Measurements from ENCODE around the gene NMT1.

The NMT1 gene

DNA sequence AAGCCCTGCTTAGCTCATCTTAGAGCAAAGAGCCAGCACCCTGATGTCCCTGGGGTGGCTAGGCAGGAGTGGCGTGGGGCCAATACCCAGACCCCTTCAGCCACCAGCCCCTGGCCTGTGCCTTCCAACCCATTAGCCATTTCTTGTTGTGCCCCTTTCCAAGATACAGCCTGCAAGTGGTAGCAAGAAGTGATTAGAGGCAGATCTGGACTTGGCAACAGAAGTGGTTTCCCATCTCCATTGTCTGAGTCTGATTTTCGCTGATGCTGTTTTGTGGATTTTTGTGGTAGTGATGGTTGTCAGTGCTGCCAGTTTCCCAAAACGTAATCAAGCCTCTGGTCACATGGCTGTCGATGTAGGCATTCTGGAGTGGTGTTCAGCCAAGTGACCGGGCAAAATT is 45.5 kb downstream of the NMT1 start:
- Histone ChIP-seq H3K36me3 (ENCODE audit: insufficient read depth, low read length) (peaks cover 77% of the 10 kb centered on the region), H3K4me3 (ENCODE audit: low read length) (no peak overlapping the region), H3K9me3 (ENCODE audit: insufficient read depth, low read depth, low read length) (no peaks in the 10 kb centered on the region), H3K9ac (ENCODE audit: low read depth, low read length) (no peak overlapping the region), H3K27me3 (ENCODE audit: insufficient read depth, low read length) (no peaks in the 10 kb centered on the region), H3K27ac (ENCODE audit: low read depth, low read length) (no peak overlapping the region), H3K4me1 (ENCODE audit: insufficient read depth, low read length) (no peaks in the 10 kb centered on the region)
- WGBS, result 92% methylated on average over 5 of the region's 5 CpGs

DNA sequence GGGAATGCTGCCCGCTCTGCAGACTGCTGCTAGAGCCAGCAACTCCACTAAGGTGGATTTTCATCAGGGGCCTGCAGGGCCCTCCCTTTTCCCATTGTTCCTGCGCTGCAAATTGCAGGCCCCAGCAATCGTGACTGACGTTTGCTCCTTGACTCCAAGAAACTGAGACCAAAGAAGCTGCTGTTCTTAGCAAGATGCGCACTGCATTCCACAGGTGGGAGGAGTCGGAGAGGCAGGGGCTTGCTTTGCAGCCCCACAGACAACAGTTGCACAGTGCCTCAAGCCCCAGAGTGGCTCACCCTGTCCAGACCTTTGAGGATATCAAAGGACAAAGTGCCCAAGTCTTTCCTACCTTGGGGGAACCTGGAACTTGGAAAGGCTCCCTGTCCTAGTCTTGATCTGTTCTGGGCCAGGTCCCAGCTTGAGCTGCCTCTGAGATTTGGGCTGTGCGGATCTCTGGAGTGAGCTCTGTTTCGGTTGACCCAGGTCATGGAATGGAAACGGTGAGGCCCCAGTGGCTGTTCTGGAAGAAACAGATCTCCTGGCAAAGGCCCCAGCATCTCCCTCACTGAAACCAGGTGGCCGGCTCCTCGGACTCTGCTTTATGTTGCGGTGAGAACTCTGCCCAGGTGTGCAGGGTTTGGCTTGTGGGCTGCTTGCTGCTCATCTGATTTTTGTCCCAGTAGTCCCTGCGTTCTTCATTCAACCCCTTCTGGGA is 46.3 kb downstream of the NMT1 start:
- 95% methylated on average over 13 of the region's 13 CpGs for WGBS
- Histone ChIP-seq H3K27ac (ENCODE audit: low read depth, low read length) (no peak overlapping the region), H3K9ac (ENCODE audit: low read depth, low read length) (no peak overlapping the region), H3K4me3 (ENCODE audit: low read length) (no peak overlapping the region), H3K27me3 (ENCODE audit: insufficient read depth, low read length) (no peaks in the 10 kb centered on the region), H3K9me3 (ENCODE audit: insufficient read depth, low read depth, low read length) (no peaks in the 10 kb centered on the region), H3K36me3 (ENCODE audit: insufficient read depth, low read length) (peaks cover 69% of the 10 kb centered on the region), H3K4me1 (ENCODE audit: insufficient read depth, low read length) (no peaks in the 10 kb centered on the region)

DNA sequence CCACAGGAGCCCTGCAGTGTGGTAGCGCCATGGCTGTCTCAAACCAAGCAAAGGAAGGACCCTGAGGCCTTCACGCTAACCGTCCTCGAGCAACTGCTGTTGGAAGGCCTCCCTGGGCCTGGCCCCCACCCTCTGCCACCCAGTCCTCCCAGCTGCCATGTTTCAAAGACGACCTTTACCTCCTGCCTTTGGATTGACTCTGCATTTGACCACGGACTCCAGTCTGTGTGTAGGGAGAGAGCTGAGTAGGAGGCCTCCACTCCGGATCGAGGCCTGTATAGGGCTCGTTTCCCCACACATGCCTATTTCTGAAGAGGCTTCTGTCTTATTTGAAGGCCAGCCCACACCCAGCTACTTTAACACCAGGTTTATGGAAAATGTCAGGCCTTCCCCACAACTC is 46.9 kb downstream of the NMT1 start:
- 93% methylated on average over 9 of the region's 9 CpGs for WGBS
- H3K9me3 ChIP-seq (ENCODE audit: insufficient read depth, low read depth, low read length), result no peaks in the 10 kb centered on the region
- no peak overlapping the region for H3K4me3 ChIP-seq (ENCODE audit: low read length)
- H3K36me3 ChIP-seq (ENCODE audit: insufficient read depth, low read length), result peaks cover 63% of the 10 kb centered on the region
- H3K27ac ChIP-seq (ENCODE audit: low read depth, low read length), result no peak overlapping the region
- H3K4me1 ChIP-seq (ENCODE audit: insufficient read depth, low read length), result no peaks in the 10 kb centered on the region
- no peak overlapping the region for H3K9ac ChIP-seq (ENCODE audit: low read depth, low read length)
- H3K27me3 ChIP-seq (ENCODE audit: insufficient read depth, low read length), result no peaks in the 10 kb centered on the region

DNA sequence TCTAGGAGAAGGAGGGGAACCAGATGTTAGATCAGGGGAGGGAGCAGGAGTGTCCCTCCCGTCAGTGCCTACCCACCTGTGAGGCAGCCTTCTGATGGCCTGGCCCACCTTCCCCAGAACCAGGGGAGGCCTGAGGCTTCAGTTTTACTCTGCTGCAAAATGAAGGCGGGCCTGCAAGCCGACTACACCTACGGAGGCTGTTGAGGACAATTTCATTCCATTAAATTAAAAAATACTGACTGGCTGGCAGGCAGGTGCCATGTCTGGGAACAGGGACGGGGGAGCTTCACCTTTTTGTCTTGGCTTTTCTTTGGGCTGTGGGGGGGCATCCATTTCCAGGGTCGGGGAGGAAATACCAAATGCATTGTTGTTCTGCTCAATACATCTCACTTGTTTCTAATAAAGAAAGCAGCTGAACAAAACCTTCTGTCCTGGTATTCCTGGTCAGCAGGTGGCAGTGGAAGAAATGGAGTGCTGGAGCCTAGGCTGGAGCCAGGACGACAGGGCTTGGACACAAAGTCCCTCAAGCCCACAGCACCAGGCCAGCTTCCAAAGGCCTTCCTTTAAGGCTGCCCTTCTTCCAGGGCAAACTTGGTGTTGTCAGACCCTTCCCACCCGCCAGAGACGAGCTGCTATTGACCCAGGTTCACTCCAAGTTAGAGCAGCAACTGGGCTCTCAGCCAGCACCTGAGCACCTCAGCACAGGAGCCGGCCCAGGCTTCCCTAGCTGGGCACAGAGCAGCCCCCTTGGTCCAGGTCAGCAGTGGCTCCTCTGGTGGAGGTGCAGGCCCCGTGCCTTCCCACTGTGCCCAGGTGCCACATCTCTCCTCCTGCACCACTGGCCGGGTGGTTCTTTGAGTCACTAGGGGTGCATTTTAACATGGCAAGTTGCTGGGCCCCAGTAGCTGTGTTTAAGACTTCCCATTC is 47.7 kb downstream of the NMT1 start:
- Histone ChIP-seq H3K36me3 (ENCODE audit: insufficient read depth, low read length) (peaks cover 55% of the 10 kb centered on the region), H3K27ac (ENCODE audit: low read depth, low read length) (no peak overlapping the region), H3K27me3 (ENCODE audit: insufficient read depth, low read length) (no peaks in the 10 kb centered on the region), H3K4me1 (ENCODE audit: insufficient read depth, low read length) (no peaks in the 10 kb centered on the region), H3K9ac (ENCODE audit: low read depth, low read length) (no peak overlapping the region), H3K4me3 (ENCODE audit: low read length) (no peak overlapping the region), H3K9me3 (ENCODE audit: insufficient read depth, low read depth, low read length) (no peaks in the 10 kb centered on the region)
- 93% methylated on average over 12 of the region's 12 CpGs for WGBS

DNA sequence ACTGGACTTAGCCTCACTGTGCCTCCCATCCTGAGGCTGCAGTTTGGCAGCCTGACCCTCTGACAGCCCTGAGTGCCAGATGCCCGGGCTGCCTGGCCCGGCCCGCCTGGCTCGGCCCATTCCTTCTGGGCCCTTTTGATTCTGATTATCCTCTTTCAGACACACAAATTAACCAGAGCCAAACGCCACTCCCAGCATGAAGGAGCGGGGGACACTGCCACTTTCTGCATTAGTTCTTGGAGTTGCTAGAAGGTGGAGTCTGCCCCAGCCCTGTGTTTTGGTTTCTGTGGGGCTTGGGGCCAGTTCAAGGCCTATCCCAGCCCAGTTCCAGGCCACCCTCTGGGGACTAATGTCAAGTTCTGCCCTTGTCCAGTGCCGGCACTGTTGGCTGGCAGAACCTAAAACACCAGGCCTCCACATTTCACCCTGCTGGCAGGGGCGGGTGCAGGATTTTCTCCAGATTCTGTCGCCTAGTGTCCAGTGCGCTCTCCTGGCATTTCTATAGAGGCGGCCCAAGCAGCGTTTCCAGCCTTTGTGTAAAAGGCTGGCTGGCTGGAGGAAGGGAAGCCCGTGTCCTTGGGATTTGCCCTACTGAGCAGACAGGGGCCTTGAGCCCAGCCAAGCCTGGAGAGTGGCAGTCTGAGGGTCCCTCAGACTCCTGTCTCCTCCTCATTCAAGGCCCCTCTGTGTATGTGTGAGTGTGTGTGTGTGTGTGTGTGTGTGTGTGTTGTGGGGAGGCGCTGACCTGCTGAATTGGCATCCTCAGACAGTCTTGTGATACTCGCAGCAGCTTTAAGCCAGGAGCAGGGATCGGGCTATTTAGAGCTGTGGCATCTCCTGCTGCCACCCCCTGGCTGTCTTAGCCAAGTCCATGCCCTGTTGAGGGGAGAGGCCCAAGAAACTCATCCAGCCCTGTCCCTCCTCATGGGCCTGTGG is 49.8 kb downstream of the NMT1 start:
- WGBS, result 89% methylated on average over 16 of the region's 16 CpGs
- Histone ChIP-seq H3K36me3 (ENCODE audit: insufficient read depth, low read length) (peaks cover 34% of the 10 kb centered on the region), H3K27me3 (ENCODE audit: insufficient read depth, low read length) (no peaks in the 10 kb centered on the region), H3K9me3 (ENCODE audit: insufficient read depth, low read depth, low read length) (no peaks in the 10 kb centered on the region), H3K4me3 (ENCODE audit: low read length) (no peak overlapping the region), H3K27ac (ENCODE audit: low read depth, low read length) (no peak overlapping the region; the same call in 1 of the 2 replicates), H3K9ac (ENCODE audit: low read depth, low read length) (peak overlapping the region; percentile 8; the same call in 1 of the 2 replicates), H3K4me1 (ENCODE audit: insufficient read depth, low read length) (no peaks in the 10 kb centered on the region)

DNA sequence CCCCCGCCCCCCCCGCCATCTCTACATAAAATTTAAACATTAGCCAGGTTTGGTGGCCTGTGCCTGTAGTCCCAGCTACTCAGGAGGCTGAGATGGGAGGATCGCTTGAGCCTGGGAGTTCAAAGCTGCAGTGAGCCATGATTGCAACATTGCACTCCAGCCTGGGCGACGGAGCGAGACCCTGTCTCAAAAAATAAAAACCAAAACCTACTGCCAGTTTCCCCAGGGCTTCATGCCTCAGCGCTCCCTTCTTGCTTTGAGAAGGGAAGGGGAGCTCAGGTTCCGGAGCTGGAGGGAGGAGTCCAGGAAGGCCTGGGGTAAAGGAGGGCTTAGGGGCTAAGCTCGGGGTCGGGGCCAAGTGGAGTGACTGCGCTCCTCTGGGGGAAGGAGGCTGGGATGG is 50.7 kb downstream of the NMT1 start:
- H3K36me3 ChIP-seq (ENCODE audit: insufficient read depth, low read length), result peaks cover 25% of the 10 kb centered on the region
- H3K4me3 ChIP-seq (ENCODE audit: low read length), result no peak overlapping the region
- WGBS, result 91% methylated on average over 11 of the region's 11 CpGs

GRCh38 chr17:45112559-45113423 is 51.7 kb downstream of the NMT1 start:
- no peaks in the 10 kb centered on the region for H3K9me3 ChIP-seq (ENCODE audit: insufficient read depth, low read depth, low read length)
- no peaks in the 10 kb centered on the region for H3K27me3 ChIP-seq (ENCODE audit: insufficient read depth, low read length)
- H3K4me3 ChIP-seq (ENCODE audit: low read length), result no peak overlapping the region
- H3K4me1 ChIP-seq (ENCODE audit: insufficient read depth, low read length), result no peaks in the 10 kb centered on the region
- no peak overlapping the region for H3K9ac ChIP-seq (ENCODE audit: low read depth, low read length)
- peaks cover 15% of the 10 kb centered on the region for H3K36me3 ChIP-seq (ENCODE audit: insufficient read depth, low read length)
- 92% methylated on average over 23 of the region's 23 CpGs for WGBS
- no peak overlapping the region for H3K27ac ChIP-seq (ENCODE audit: low read depth, low read length)

More for the DNA sequence above, 50.7 kb downstream of the NMT1 start:
- H3K27ac ChIP-seq (ENCODE audit: low read depth, low read length), result no peak overlapping the region
- no peaks in the 10 kb centered on the region for H3K4me1 ChIP-seq (ENCODE audit: insufficient read depth, low read length)
- no peaks in the 10 kb centered on the region for H3K27me3 ChIP-seq (ENCODE audit: insufficient read depth, low read length)
- no peak overlapping the region for H3K9ac ChIP-seq (ENCODE audit: low read depth, low read length)
- no peaks in the 10 kb centered on the region for H3K9me3 ChIP-seq (ENCODE audit: insufficient read depth, low read depth, low read length)

DNA sequence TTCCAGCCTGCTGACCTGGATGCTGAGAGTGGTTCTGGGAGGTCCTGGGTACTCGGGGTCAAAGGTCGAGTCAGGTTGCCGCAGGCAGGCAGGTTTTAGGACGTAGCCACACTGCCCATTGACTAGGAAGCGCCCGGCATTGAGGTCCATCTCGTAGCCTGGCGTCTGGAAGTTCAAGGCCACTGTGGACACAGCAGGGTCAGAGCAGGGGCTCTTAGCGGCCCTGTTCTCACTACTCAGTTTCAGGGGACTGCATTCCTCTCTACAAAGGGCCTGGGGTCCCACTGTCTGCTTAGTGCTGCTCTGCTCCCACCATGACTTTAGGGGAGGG is 52.3 kb downstream of the NMT1 start:
- no peaks in the 10 kb centered on the region for H3K9me3 ChIP-seq (ENCODE audit: insufficient read depth, low read depth, low read length)
- no peak overlapping the region for H3K4me3 ChIP-seq (ENCODE audit: low read length)
- no peak overlapping the region for H3K9ac ChIP-seq (ENCODE audit: low read depth, low read length)
- H3K27ac ChIP-seq (ENCODE audit: low read depth, low read length), result no peak overlapping the region
- WGBS, result 92% methylated on average over 9 of the region's 9 CpGs
- H3K4me1 ChIP-seq (ENCODE audit: insufficient read depth, low read length), result no peaks in the 10 kb centered on the region
- no peaks in the 10 kb centered on the region for H3K27me3 ChIP-seq (ENCODE audit: insufficient read depth, low read length)
- peaks cover 9% of the 10 kb centered on the region for H3K36me3 ChIP-seq (ENCODE audit: insufficient read depth, low read length)

GRCh38 chr17:45114117-45114932 is 53.2 kb downstream of the NMT1 start:
- Histone ChIP-seq H3K4me1 (ENCODE audit: insufficient read depth, low read length) (no peaks in the 10 kb centered on the region), H3K4me3 (ENCODE audit: low read length) (no peak overlapping the region), H3K9ac (ENCODE audit: low read depth, low read length) (no peak overlapping the region), H3K27ac (ENCODE audit: low read depth, low read length) (no peak overlapping the region), H3K36me3 (ENCODE audit: insufficient read depth, low read length) (no peaks in the 10 kb centered on the region), H3K27me3 (ENCODE audit: insufficient read depth, low read length) (no peaks in the 10 kb centered on the region), H3K9me3 (ENCODE audit: insufficient read depth, low read depth, low read length) (no peaks in the 10 kb centered on the region)
- 90% methylated on average over 19 of the region's 19 CpGs for WGBS

All from HUES64 (cell line).